Activated CD8-positive, alpha-beta memory T cell treated with anti-CD3 and anti-CD28 coated beads, Interleukin-2, amount 50 U/mL, for 1 hour (primary cell): ENCODE data around the gene LYPD6B.

Experiments
- DNase-seq: peaks from one replicate; pipeline ENCODE4 v3.0.0-alpha.2; 2020; ENCODE audit errors: extremely low read depth

Gene LYPD6B

GRCh38 chr2:149039213-149039724 lies 770 bp downstream of the LYPD6B start:
- no peak for DNase-seq

- DNase-seq: peak; percentile 3
These were observed 2.0 kb downstream of the LYPD6B start for GRCh38 chr2:149040451-149040850.

- no peak for DNase-seq
These were observed 3.0 kb downstream of the LYPD6B start for GRCh38 chr2:149041482-149041881.

GRCh38 chr2:149042881-149043280 lies 4.4 kb downstream of the LYPD6B start:
- DNase-seq: no peak

GRCh38 chr2:149044500-149044899 lies 6.0 kb downstream of the LYPD6B start:
- no peak for DNase-seq

GRCh38 chr2:149047118-149047517 lies 8.6 kb downstream of the LYPD6B start:
- no peak for DNase-seq

GRCh38 chr2:149049142-149049541 lies 10.6 kb downstream of the LYPD6B start:
- DNase-seq: no peak

- no peak for DNase-seq
These were observed 11.7 kb downstream of the LYPD6B start for GRCh38 chr2:149050188-149050587.

GRCh38 chr2:149055751-149056150 lies 17.3 kb downstream of the LYPD6B start:
- no peak for DNase-seq

GRCh38 chr2:149056541-149057255 lies 18.2 kb downstream of the LYPD6B start:
- no peak for DNase-seq

- DNase-seq: no peak
These were observed 18.9 kb downstream of the LYPD6B start for GRCh38 chr2:149057401-149057800.

GRCh38 chr2:149058936-149059335 lies 20.4 kb downstream of the LYPD6B start:
- DNase-seq: no peak

- DNase-seq: no peak
These were observed 21.3 kb downstream of the LYPD6B start for GRCh38 chr2:149059822-149060221.

GRCh38 chr2:149061133-149061745 lies 22.7 kb downstream of the LYPD6B start:
- no peak for DNase-seq

- DNase-seq: no peak
These were observed 24.0 kb downstream of the LYPD6B start for GRCh38 chr2:149062531-149062930.

- DNase-seq: no peak
These were observed 24.7 kb downstream of the LYPD6B start for GRCh38 chr2:149063177-149063576.

- no peak for DNase-seq
These were observed 25.9 kb downstream of the LYPD6B start for GRCh38 chr2:149064365-149064841.

- no peak for DNase-seq
These were observed 26.5 kb downstream of the LYPD6B start for GRCh38 chr2:149064856-149065630.

- no peak for DNase-seq
These were observed 29.9 kb downstream of the LYPD6B start for GRCh38 chr2:149068225-149068995.

- no peak for DNase-seq
These were observed 30.7 kb downstream of the LYPD6B start for GRCh38 chr2:149068996-149069888.
